ENCODE data around the gene HERC6.
"Not testable (repeated sequence)": the region's sequence is repeated elsewhere in the genome, so short reads cannot be mapped to it uniquely, and the experiment has no call there.

HERC6 gene

GRCh38 chr4:88360791-88361190 is 17.9 kb upstream of the HERC6 start:
- TF ChIP-seq EZH2phosphoT487 (IDR thresholded peaks at IDR 0.05; ENCODE audit: borderline replicate concordance) (no peak), CTCF (conservative IDR thresholded peaks at IDR 0.05; ENCODE audit: low read length) (no peak)
- H3K9ac ChIP-seq (ENCODE audit: low read depth, low read length, poor library complexity, severe bottlenecking) = no peak overlapping the region
- H2AFZ ChIP-seq (ENCODE audit: low read length) = no peak overlapping the region
- no peaks in the 10 kb centered on the region for H3K9me2 ChIP-seq (replicated peaks; ENCODE audit: low read depth, low read length)
- H3K4me3 ChIP-seq (ENCODE audit: low read length, poor library complexity, severe bottlenecking) = no peak overlapping the region
- no peaks in the 10 kb centered on the region for H3F3A ChIP-seq (ENCODE audit: low read depth)
- H3K27me3 ChIP-seq (ENCODE audit: insufficient read depth, low read length, poor library complexity, severe bottlenecking) = no peaks in the 10 kb centered on the region
- H3K79me2 ChIP-seq (ENCODE audit: insufficient read depth, low read length) = no peaks in the 10 kb centered on the region
- H3K4me1 ChIP-seq (ENCODE audit: insufficient read depth, low read length, poor library complexity, severe bottlenecking) = no peaks in the 10 kb centered on the region
- H3K9me3 ChIP-seq (ENCODE audit: insufficient read depth, low read depth, low read length) = peaks cover 4% of the 10 kb centered on the region
- no peaks in the 10 kb centered on the region for H4K20me1 ChIP-seq (ENCODE audit: insufficient read depth, low read length, poor library complexity, severe bottlenecking)
- no peak overlapping the region for H3K4me2 ChIP-seq (ENCODE audit: low read depth, low read length, poor library complexity, severe bottlenecking)
- H3K36me3 ChIP-seq (ENCODE audit: insufficient read depth, low read length) = no peaks in the 10 kb centered on the region

- not testable (repeated sequence) for H2AFZ ChIP-seq (ENCODE audit: low read length); H3K27me3 ChIP-seq (ENCODE audit: insufficient read depth, low read length, poor library complexity, severe bottlenecking); H3K9me2 ChIP-seq (replicated peaks; ENCODE audit: low read depth, low read length); H3K79me2 ChIP-seq (ENCODE audit: insufficient read depth, low read length); H3K4me3 ChIP-seq (ENCODE audit: low read length, poor library complexity, severe bottlenecking); H3K9me3 ChIP-seq (ENCODE audit: insufficient read depth, low read depth, low read length); H3K9ac ChIP-seq (ENCODE audit: low read depth, low read length, poor library complexity, severe bottlenecking); H3K36me3 ChIP-seq (ENCODE audit: insufficient read depth, low read length); H4K20me1 ChIP-seq (ENCODE audit: insufficient read depth, low read length, poor library complexity, severe bottlenecking); H3F3A ChIP-seq (ENCODE audit: low read depth); H3K4me2 ChIP-seq (ENCODE audit: low read depth, low read length, poor library complexity, severe bottlenecking); H3K4me1 ChIP-seq (ENCODE audit: insufficient read depth, low read length, poor library complexity, severe bottlenecking)
Observed at GRCh38 chr4:88361217-88361773, 17.4 kb upstream of the HERC6 start.

GRCh38 chr4:88366460-88366859 is 12.2 kb upstream of the HERC6 start:
- Histone ChIP-seq H3K27me3 (ENCODE audit: insufficient read depth, low read length, poor library complexity, severe bottlenecking) (no peaks in the 10 kb centered on the region), H3K4me3 (ENCODE audit: low read length, poor library complexity, severe bottlenecking) (no peak overlapping the region), H3K79me2 (ENCODE audit: insufficient read depth, low read length) (no peaks in the 10 kb centered on the region), H3K9me2 (replicated peaks; ENCODE audit: low read depth, low read length) (no peaks in the 10 kb centered on the region), H3K9me3 (ENCODE audit: insufficient read depth, low read depth, low read length) (no peaks in the 10 kb centered on the region; the same call in 1 of the 2 replicates), H3K36me3 (ENCODE audit: insufficient read depth, low read length) (no peaks in the 10 kb centered on the region), H4K20me1 (ENCODE audit: insufficient read depth, low read length, poor library complexity, severe bottlenecking) (no peaks in the 10 kb centered on the region), H3K4me1 (ENCODE audit: insufficient read depth, low read length, poor library complexity, severe bottlenecking) (no peaks in the 10 kb centered on the region), H2AFZ (ENCODE audit: low read length) (peak overlapping the region; percentile 17; the same call in 1 of the 2 replicates), H3K4me2 (ENCODE audit: low read depth, low read length, poor library complexity, severe bottlenecking) (no peak overlapping the region), H3F3A (ENCODE audit: low read depth) (no peaks in the 10 kb centered on the region), H3K9ac (ENCODE audit: low read depth, low read length, poor library complexity, severe bottlenecking) (no peak overlapping the region)
- TF ChIP-seq CTCF (conservative IDR thresholded peaks at IDR 0.05; ENCODE audit: low read length) = no peak
- TF ChIP-seq EZH2phosphoT487 (IDR thresholded peaks at IDR 0.05; ENCODE audit: borderline replicate concordance) = no peak

- no peaks in the 10 kb centered on the region for H3F3A ChIP-seq (ENCODE audit: low read depth)
- H3K36me3 ChIP-seq (ENCODE audit: insufficient read depth, low read length) = no peaks in the 10 kb centered on the region
- no peak for TF ChIP-seq EZH2phosphoT487 (IDR thresholded peaks at IDR 0.05; ENCODE audit: borderline replicate concordance)
- TF ChIP-seq CTCF (conservative IDR thresholded peaks at IDR 0.05; ENCODE audit: low read length) = no peak
- H3K9ac ChIP-seq (ENCODE audit: low read depth, low read length, poor library complexity, severe bottlenecking) = no peak overlapping the region
- H3K9me3 ChIP-seq (ENCODE audit: insufficient read depth, low read depth, low read length) = no peaks in the 10 kb centered on the region; the same call in 1 of the 2 replicates
- H2AFZ ChIP-seq (ENCODE audit: low read length) = no peak overlapping the region
- no peaks in the 10 kb centered on the region for H3K79me2 ChIP-seq (ENCODE audit: insufficient read depth, low read length)
- no peak overlapping the region for H3K4me3 ChIP-seq (ENCODE audit: low read length, poor library complexity, severe bottlenecking)
- H3K4me1 ChIP-seq (ENCODE audit: insufficient read depth, low read length, poor library complexity, severe bottlenecking) = no peaks in the 10 kb centered on the region
- no peaks in the 10 kb centered on the region for H4K20me1 ChIP-seq (ENCODE audit: insufficient read depth, low read length, poor library complexity, severe bottlenecking)
- H3K9me2 ChIP-seq (replicated peaks; ENCODE audit: low read depth, low read length) = no peaks in the 10 kb centered on the region
- no peaks in the 10 kb centered on the region for H3K27me3 ChIP-seq (ENCODE audit: insufficient read depth, low read length, poor library complexity, severe bottlenecking)
- no peak overlapping the region for H3K4me2 ChIP-seq (ENCODE audit: low read depth, low read length, poor library complexity, severe bottlenecking)
Observed at GRCh38 chr4:88367826-88368225, 10.8 kb upstream of the HERC6 start.
